D721Med (cell line): ENCODE data around the gene ANKRD12.

Experiments
- DNase-seq: peaks from one replicate; pipeline ENCODE4 v3.0.0; 2011; ENCODE audit warnings: low spot score; ENCODE audit not compliant: insufficient read length
- FAIRE-seq: peaks from 2 replicates; lab custom pipeline; 2011; peaks lifted over from hg19 to GRCh38; lab: Jason Lieb, UNC
- TF ChIP-seq, protein P1 (sequence below): IDR thresholded peaks from 2 replicates; pipeline ENCODE4 v1.5.1; 2012; ENCODE audit warnings: mild to moderate bottlenecking, control low read depth; ENCODE audit not compliant: insufficient read depth; ENCODE audit errors: missing control alignments

The ANKRD12 gene

DNA sequence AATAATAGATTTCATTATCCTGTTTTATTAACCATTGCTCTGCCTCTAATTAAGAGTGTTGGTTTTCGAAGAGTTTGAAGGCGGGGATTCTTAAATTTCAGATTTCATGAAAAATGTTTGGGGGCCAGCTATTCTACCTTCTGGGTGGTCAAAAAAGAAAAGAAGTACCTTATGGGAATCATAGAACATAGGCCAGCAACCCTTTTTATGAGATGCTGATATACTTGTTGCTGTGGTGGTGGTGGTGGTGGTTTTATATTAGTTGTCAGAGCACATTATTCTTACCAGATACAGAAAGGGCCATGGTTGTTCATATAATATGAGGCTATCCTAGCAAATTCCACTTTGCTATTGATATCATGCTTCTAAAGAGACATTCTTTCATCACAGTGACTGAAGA lies 4.4 kb downstream of the ANKRD12 start:
- DNase-seq (no peak), FAIRE-seq (no peak)
- TF ChIP-seq, protein P1, sequence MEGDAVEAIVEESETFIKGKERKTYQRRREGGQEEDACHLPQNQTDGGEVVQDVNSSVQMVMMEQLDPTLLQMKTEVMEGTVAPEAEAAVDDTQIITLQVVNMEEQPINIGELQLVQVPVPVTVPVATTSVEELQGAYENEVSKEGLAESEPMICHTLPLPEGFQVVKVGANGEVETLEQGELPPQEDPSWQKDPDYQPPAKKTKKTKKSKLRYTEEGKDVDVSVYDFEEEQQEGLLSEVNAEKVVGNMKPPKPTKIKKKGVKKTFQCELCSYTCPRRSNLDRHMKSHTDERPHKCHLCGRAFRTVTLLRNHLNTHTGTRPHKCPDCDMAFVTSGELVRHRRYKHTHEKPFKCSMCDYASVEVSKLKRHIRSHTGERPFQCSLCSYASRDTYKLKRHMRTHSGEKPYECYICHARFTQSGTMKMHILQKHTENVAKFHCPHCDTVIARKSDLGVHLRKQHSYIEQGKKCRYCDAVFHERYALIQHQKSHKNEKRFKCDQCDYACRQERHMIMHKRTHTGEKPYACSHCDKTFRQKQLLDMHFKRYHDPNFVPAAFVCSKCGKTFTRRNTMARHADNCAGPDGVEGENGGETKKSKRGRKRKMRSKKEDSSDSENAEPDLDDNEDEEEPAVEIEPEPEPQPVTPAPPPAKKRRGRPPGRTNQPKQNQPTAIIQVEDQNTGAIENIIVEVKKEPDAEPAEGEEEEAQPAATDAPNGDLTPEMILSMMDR, result no peak

DNA sequence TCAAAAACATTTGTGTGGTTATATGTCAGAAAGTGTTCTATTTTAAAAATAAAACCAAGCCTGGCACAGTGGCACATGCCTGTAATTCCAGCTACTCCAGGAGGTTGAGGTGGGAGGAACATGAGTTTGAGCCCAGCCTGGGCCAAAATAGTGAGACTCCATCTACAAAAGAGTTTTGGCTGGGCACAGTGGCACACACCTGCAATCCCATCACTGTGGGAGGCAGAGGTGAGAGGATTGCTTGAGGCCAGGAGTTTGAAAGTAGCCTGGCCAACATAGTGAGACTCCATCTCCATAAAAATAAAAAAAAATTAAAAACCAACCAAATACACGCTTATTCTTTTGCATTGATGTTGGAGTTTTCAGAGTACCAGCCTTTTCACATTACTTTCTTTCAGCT lies 9.6 kb downstream of the ANKRD12 start:
- DNase-seq (no peak), FAIRE-seq (no peak)
- TF ChIP-seq, protein P1, result no peak

DNA sequence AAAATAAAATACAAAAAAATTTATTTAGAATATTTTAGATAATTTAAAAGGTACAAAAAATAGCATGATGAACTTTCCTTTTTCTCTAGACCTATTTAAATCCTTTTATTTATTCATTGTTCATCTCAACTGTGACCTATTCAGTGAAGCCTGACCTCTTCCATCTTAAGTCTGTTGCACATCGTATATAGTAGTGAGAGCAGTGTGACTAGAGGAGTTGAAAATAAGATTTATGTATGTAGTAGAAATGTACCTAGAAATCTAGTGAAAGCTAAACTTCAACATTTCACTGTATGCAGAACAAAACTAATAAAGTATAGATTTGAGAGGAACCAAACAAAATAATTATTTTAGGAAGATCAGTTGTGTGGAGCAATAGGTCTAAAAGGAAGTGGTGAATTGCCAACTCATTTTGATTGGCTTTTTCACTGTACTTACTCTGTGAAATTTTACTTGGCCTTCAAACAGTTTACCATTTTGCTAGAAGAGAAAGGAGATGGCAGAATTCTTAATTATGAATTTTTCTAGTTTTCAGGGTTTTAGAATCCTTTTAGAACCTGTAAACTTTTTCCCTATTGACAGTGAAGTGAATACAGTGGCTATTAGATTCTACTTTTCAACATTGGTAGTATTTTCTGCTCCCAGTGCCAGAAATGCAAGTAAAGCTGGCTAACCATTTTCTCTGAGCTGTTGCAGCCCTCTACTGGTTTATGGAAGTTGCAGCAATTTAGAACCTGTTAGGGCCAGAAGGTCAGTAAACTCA lies 11.0 kb downstream of the ANKRD12 start:
- FAIRE-seq (peak; percentile 88), DNase-seq (no peak)
- TF ChIP-seq, protein P1, result peak; percentile 88

DNA sequence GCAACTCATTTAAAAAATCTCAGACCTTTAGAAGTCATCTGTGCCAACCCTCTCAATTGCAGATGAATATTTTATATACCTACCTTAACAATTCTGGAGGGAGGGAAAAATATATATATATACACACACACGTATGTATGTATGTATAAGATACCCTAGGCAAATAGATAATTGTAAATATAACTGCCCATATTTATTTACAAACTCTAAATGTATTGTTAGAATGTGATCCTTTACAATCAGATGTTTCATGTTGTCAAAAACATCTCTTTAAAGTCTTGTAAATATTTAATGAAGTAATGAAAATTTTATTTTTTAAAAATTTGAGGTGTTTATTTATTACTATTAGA lies 11.6 kb downstream of the ANKRD12 start:
- FAIRE-seq, result no peak
- no peak for DNase-seq
- TF ChIP-seq, protein P1, result no peak

DNA sequence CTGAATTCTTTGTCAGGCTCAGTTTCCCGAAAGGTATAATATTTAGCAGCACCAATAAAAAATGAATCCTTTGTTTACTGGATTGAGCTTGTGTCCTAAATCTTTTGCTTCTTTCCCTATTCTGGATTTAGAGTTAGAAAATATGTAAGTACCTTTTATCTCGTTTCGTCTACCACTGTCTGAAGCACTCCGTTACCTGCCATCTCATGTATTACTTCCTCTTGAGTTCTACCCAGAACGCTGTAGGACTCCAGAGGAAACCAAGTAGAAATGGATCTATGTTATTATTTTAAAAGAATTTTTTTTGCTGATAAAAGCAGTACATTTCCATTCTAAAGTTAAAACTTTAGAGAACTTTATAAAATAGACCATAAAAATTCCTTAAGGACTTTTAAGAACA lies 13.5 kb downstream of the ANKRD12 start:
- FAIRE-seq, result peak; percentile 44
- TF ChIP-seq, protein P1, result no peak

DNA sequence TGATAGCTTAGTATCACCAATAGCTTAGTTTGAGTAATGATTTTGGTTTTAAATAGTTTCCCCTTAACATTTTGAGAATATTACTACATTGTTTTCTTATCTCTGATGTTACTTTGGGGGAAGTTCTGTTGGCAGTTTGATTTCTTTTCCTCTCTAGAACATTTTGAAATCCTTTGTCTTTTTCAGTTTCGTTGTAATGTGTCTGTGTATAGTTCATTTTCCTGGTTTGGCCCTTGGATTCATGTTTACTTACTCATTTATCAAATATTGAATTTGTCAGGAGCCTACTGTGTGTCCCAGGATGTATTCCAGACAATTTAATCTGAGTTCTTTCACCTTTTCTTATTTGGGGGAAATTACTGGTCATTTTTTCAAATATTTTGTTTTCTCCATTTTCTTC lies 16.7 kb downstream of the ANKRD12 start:
- DNase-seq (no peak), FAIRE-seq (no peak)
- TF ChIP-seq, protein P1, result no peak

More for the DNA sequence above, 13.5 kb downstream of the ANKRD12 start:
- DNase-seq, result no peak

DNA sequence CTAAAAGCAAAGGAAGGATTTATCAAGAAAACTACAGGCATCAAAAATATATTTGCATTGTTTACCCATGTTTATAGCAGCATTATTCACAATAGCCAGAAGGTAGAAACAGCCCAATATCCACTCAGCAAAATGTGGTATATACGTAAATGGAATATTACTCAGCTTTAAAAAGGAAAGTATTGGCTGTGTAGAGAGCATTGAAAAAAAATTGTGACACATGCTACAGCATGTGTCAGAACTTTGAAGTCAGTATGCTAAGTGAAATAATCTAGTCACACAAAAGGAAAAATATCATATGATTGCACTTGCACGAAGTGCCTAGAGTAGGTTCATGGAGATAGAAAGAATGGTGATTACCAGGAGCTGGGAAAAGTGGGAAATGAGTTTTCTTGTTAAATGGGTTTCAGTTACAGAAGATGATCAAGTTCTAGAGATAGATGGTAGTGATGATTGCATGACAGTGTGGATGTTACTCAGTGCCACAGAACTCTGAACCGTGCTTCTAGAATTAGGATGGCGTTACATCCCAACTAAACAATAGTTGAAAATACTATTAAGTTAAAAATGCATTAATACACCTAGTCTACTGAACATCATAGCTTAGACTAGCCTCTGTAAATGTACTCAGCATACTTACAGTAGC lies 20.1 kb downstream of the ANKRD12 start:
- TF ChIP-seq, protein P1, result no peak
- FAIRE-seq, result peak; percentile 35
- DNase-seq, result no peak
